Type B pancreatic cell (in vitro differentiated cells): ENCODE results near the gene KLHDC8B. TPM values are rescaled to one million over a fixed set of nuclear protein-coding genes. Genes with fewer than 3 reads are reported as not detected.

Source experiments
- DNase-seq: peaks from one replicate; pipeline ENCODE4 v3.0.0; 2021; ENCODE audit warnings: mixed read lengths; ENCODE audit not compliant: unreplicated experiment; ENCODE audit errors: extremely low spot score
- H3K27ac Mint-ChIP-seq: 2 replicates; pipeline ENCODE4 v1.8.0; 2021; ENCODE audit warnings: mild to moderate bottlenecking, mixed read lengths
- H3K27me3 Mint-ChIP-seq: 2 replicates; pipeline ENCODE4 v1.8.0; 2021; ENCODE audit warnings: mixed read lengths
- H3K36me3 Mint-ChIP-seq: 2 replicates; pipeline ENCODE4 v1.8.0; 2021; ENCODE audit warnings: mixed read lengths
- H3K4me1 Mint-ChIP-seq: one replicate; pipeline ENCODE4 v1.8.0; 2021; ENCODE audit warnings: mixed read lengths; ENCODE audit not compliant: unreplicated experiment
- H3K4me3 Mint-ChIP-seq: 2 replicates; pipeline ENCODE4 v1.8.0; 2021; ENCODE audit warnings: mild to moderate bottlenecking, mixed read lengths
- H3K9me3 Mint-ChIP-seq: 2 replicates; pipeline ENCODE4 v1.8.0; 2021; ENCODE audit warnings: mixed read lengths
- total RNA-seq: library from RNA; stranded (reverse); gene quantifications from 2 replicates; pipeline ENCODE4 v1.2.1, GENCODE V29; 2021; ENCODE audit warnings: low replicate concordance
- TF ChIP-seq, protein P1 (sequence below): fragments of 200-600 bp; sonication (generic); conservative IDR thresholded peaks from 2 replicates; pipeline ENCODE4 v1.5.0; 2021; ENCODE audit warnings: antibody characterized with exemption, mild to moderate bottlenecking

The KLHDC8B gene
- total RNA-seq, 1 donor from 2014 or later, result 42.1 TPM

DNA sequence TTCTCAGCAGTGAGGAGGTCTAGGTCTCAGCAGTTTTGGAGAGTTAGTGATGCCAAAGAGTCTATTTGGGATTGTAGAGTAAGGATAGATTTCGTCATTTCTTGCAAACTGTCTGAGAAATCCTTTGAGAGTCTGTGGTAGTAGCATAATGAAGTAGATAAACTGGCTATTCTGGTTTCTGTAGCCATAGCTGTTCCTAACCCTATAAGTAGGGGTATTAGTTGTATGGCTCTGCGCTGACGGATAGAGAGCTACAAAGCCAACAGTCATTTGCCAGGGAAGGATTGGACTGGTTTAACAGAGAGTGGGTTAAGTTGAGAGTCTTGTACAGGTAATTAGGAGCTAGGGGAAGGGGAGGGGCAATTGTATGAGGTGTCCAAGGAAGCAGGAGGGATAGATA is 50.6 kb downstream of the KLHDC8B start:
- Mint-ChIP-seq H3K4me3 (peak overlapping the region; percentile 68), H3K27me3 (peaks cover 4% of the 10 kb centered on the region), H3K9me3 (peaks cover 9% of the 10 kb centered on the region)

More for the DNA sequence above, 50.6 kb downstream of the KLHDC8B start:
- Mint-ChIP-seq H3K36me3 (peaks cover 9% of the 10 kb centered on the region), H3K27ac (peak overlapping the region; percentile 90), H3K4me1 (peaks cover 4% of the 10 kb centered on the region)
- no peak for DNase-seq
- TF ChIP-seq, protein P1, sequence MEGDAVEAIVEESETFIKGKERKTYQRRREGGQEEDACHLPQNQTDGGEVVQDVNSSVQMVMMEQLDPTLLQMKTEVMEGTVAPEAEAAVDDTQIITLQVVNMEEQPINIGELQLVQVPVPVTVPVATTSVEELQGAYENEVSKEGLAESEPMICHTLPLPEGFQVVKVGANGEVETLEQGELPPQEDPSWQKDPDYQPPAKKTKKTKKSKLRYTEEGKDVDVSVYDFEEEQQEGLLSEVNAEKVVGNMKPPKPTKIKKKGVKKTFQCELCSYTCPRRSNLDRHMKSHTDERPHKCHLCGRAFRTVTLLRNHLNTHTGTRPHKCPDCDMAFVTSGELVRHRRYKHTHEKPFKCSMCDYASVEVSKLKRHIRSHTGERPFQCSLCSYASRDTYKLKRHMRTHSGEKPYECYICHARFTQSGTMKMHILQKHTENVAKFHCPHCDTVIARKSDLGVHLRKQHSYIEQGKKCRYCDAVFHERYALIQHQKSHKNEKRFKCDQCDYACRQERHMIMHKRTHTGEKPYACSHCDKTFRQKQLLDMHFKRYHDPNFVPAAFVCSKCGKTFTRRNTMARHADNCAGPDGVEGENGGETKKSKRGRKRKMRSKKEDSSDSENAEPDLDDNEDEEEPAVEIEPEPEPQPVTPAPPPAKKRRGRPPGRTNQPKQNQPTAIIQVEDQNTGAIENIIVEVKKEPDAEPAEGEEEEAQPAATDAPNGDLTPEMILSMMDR, result no peak

Other genes starting within 250 kb of the KLHDC8B start
- 47.4 and 54.8 TPM in 2 replicates for gene P4HTM, start 181.4 kb upstream of the KLHDC8B start, total RNA-seq
- 272 and 334 TPM in 2 replicates for gene WDR6, start 164.2 kb upstream of the KLHDC8B start, total RNA-seq
- gene DALRD3, start 153.0 kb upstream of the KLHDC8B start, total RNA-seq, result 31.2 and 36.0 TPM in 2 replicates
- 62.0 and 67.0 TPM in 2 replicates for gene NDUFAF3, start 149.5 kb upstream of the KLHDC8B start, total RNA-seq
- gene IMPDH2, start 142.2 kb upstream of the KLHDC8B start, total RNA-seq, result 221 and 256 TPM in 2 replicates
- 115 and 123 TPM in 2 replicates for gene QRICH1, start 77.5 kb upstream of the KLHDC8B start, total RNA-seq
- 408 and 480 TPM in 2 replicates for gene QARS1, start 66.8 kb upstream of the KLHDC8B start, total RNA-seq
- 83.0 and 86.4 TPM in 2 replicates for gene USP19, start 50.8 kb upstream of the KLHDC8B start, total RNA-seq
- 277 and 316 TPM in 2 replicates for gene LAMB2, start 38.5 kb upstream of the KLHDC8B start, total RNA-seq
- 27.4 and 28.5 TPM in 2 replicates for gene CCDC71, start 5.3 kb upstream of the KLHDC8B start, total RNA-seq
- gene C3orf62, start 105.6 kb downstream of the KLHDC8B start, total RNA-seq, result 5.6 and 10.7 TPM in 2 replicates
- 48.1 and 48.8 TPM in 2 replicates for gene USP4, start 168.5 kb downstream of the KLHDC8B start, total RNA-seq
- gene GPX1, start 186.8 kb downstream of the KLHDC8B start, total RNA-seq, result 114 and 132 TPM in 2 replicates
- 300 and 325 TPM in 2 replicates for gene RHOA, start 240.4 kb downstream of the KLHDC8B start, total RNA-seq
- 25.0 and 31.4 TPM in 2 replicates for gene TCTA, start 240.8 kb downstream of the KLHDC8B start, total RNA-seq